Retinal pigment epithelial cell (primary cell): ENCODE results near the gene GAMT.

Source experiments
- DNase-seq: peaks from one replicate; pipeline ENCODE4 v3.0.0-alpha.2; 2010; ENCODE audit warnings: low read depth
- H3K4me3 ChIP-seq: 2 replicates; pipeline ENCODE4 v1.5.1; 2011; ENCODE audit warnings: mild to moderate bottlenecking, low read length, control low read depth, moderate library complexity
- TF ChIP-seq, protein P1 (sequence below): conservative IDR thresholded peaks from 2 replicates; pipeline ENCODE4 v1.5.1; 2011; ENCODE audit warnings: low read depth, low read length, control low read depth, inconsistent platforms

The GAMT gene

DNA sequence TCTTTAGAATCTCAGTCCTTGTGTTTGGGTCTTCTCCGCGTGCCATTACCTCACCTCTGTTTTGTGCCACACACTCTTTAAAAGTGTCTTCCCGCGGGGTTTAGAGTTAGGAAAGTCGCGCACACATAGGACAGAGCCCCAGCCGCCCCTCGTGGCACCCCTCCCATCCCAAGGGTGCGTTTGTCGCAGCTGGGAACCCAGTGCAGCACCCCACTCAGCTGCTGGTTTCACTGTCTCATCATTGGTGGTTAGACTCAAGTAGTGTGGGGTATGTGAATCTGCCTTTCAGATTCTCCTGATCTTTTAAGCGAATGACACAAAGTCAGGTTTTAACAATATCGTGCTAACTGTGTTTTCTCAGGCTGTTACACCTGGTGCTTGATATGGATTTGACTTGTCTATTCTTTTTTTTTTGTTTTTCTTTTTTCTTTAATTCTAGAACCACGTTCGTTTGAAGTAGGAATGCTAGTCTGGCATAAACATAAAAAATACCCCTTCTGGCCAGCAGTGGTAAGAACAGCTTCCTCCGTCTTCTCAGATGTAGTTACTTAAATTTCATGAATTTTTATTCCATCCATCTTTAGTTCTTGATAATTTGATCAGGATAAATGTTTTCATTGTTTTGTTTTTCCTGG is 37.2 kb downstream of the GAMT start:
- no peak overlapping the region for H3K4me3 ChIP-seq
- TF ChIP-seq, protein P1, sequence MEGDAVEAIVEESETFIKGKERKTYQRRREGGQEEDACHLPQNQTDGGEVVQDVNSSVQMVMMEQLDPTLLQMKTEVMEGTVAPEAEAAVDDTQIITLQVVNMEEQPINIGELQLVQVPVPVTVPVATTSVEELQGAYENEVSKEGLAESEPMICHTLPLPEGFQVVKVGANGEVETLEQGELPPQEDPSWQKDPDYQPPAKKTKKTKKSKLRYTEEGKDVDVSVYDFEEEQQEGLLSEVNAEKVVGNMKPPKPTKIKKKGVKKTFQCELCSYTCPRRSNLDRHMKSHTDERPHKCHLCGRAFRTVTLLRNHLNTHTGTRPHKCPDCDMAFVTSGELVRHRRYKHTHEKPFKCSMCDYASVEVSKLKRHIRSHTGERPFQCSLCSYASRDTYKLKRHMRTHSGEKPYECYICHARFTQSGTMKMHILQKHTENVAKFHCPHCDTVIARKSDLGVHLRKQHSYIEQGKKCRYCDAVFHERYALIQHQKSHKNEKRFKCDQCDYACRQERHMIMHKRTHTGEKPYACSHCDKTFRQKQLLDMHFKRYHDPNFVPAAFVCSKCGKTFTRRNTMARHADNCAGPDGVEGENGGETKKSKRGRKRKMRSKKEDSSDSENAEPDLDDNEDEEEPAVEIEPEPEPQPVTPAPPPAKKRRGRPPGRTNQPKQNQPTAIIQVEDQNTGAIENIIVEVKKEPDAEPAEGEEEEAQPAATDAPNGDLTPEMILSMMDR: peak; percentile 47
- DNase-seq: no peak

DNA sequence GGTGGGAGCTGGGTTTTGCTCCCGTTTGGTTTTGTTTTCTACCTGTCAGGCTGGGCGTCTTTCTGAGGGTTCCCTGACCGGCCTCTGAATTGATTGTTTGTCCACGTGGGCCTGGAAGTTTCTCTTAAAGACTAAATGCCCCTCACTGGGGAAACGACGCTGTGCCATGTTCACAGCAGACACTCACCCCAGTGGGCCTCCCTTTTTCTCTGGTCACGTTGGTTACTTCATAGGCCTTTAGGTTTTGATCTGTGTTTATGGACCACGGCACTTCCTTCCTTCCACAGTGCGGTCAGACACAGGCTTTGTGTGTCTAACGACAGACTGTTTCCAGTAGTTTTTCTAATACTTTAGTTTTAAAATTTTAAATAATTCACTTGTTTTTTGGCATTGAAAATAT is 37.7 kb downstream of the GAMT start:
- no peak for DNase-seq
- TF ChIP-seq, protein P1: no peak
- H3K4me3 ChIP-seq: no peak overlapping the region

DNA sequence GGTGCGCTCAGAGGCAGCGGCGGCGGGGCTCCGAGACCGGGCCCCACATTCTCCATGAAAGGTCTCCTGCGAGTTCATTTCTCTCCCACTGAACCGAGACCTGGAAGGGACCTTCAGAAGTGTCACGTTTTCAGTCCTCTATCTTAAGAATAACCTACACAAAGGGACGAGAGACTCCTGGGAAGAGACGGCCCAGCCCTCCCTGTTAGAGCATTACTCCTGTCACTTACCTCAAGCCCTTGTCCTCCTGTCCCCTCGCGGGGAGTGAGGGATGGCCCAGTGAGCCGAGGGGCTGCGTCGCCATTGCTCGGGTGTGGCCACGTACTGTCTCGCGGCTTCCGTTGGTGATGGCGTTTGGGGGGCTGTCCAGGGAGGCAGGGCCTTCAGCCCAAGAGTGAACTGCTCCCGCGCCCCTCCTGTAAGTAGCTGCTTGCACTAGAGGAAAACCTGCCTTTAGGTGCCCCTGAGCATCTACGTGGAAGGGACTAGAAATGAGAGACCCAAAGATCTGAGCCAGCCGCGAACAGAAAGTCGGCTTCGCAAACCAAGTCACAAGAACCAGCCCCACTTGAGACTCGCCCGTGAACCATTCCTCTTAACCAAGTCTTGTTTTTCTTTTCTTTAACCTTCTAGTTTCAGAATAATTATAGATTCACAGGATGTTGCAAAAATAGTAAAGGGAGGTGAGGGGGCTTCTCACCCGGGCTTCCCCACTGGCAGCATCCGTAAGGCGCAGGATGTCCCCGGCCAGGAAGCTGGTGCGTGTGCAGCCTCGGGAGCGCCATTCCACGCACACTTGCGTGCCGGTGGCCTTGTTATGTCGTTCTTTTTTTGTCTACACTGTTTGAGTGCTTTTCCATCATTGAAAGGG is 38.7 kb downstream of the GAMT start:
- H3K4me3 ChIP-seq: no peak overlapping the region
- DNase-seq: no peak
- TF ChIP-seq, protein P1: no peak

DNA sequence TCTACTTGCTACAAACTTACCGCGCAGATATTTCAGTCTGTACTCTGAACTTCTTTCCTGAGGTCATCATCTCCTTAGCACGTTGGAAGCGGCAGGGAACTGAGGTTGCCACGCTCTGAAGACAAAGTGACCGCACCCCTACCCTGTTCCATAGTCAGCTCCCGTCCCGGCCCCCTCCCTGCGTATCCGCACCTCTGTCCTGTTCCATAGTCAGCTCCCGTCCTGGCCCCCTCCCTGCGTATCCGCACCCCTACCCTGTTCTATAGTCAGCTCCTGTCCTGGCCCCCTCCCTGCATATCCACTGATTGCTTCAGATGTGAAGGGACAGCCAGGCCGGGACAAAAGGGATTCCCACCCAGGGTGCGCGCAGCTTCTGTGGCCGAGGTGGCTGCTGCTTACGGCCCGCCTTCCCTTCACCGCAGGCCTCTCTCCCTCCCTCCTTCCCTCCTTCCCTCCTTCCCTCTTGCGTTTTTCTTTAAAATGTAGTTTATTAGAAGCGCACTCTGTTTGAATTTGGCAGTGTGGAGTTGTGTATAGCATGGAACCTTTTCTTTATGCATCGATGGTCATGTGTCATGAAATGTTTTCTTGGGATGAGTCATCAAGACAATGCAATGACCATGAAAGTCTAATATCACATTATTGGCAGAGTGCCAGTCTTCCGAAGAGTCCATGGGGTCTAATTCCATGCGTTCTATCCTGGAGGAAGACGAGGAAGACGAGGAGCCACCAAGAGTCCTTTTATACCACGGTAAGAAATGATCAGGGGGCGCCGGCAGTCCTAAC is 39.5 kb downstream of the GAMT start:
- DNase-seq: no peak
- TF ChIP-seq, protein P1: no peak
- peak overlapping the region; percentile 22 for H3K4me3 ChIP-seq

DNA sequence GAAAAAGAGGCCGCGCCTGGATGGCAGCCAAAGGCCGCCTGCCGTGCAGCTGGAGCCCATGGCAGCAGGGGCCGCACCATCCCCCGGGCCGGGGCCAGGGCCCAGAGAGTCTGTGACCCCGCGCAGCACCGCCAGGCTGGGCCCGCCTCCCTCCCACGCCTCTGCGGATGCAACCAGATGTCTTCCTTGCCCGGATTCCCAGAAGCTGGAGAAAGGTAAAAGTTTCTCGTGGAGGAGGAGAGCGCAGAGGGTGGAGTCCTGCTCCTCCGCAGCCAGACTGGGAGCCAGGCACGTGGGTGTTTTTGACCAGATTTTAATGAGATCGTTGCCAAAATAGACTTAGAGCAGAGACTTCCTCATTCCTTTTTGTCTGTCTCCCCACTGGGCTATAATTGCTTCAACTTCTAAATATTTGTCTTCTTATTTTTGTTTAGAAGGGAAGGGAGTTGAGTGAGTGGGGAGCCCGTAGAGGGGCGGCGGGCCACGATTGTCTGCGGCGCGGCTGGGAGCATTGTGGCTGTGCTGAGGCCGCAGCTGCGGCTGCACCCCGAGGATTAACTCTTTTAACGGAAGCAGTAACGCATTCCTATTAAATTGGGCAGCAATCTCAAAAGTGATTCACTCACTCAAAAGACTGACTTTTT is 40.4 kb downstream of the GAMT start:
- TF ChIP-seq, protein P1: no peak
- no peak for DNase-seq
- H3K4me3 ChIP-seq: peak overlapping the region; percentile 22

DNA sequence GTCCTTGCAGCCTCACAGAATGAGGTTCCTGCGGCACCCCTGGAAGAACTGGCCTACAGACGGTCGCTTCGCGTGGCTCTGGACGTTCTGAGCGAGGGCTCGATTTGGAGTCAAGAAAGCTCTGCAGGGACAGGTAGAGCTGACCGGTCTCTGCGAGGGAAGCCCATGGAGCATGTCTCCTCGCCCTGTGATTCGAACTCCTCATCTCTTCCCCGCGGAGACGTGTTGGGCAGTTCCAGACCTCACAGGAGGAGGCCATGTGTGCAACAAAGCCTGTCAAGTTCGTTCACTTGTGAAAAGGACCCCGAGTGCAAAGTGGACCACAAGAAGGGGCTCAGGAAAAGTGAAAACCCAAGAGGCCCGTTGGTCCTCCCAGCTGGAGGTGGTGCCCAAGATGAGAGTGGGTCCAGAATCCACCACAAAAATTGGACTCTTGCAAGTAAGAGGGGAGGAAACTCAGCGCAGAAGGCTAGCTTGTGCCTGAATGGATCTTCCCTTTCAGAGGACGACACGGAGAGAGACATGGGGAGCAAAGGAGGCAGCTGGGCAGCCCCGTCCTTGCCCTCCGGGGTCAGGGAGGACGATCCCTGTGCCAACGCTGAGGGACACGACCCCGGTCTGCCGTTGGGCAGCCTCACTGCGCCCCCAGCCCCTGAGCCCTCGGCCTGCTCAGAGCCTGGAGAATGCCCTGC is 41.1 kb downstream of the GAMT start:
- TF ChIP-seq, protein P1: no peak
- no peak overlapping the region for H3K4me3 ChIP-seq
- DNase-seq: no peak
